SK-N-SH (cell line): Measurements from ENCODE around the gene PCYT2. TPM values are rescaled to one million over a fixed set of nuclear protein-coding genes. Genes with fewer than 3 reads are reported as not detected.

Experiments used
- CTCF ChIA-PET: fragments of 300-600, 350-600 bp; formaldehyde crosslinking; extraction: SDS; loops from one replicate; lab custom pipeline; 2021; lab: Yijun Ruan, JAX
- POLR2A ChIA-PET: fragments of 350-600 bp; sonication (Branson Sonifier 250); formaldehyde crosslinking; extraction: SDS; loops from one replicate; lab custom pipeline; 2020; ENCODE audit warnings: antibody characterized with exemption, inconsistent platforms; lab: Yijun Ruan, JAX
- DNase-seq: peaks from one replicate; pipeline ENCODE4 v3.0.0; 2012
- H2AFZ ChIP-seq: fragments of 200-600 bp; sonication (generic); 2 replicates; pipeline ENCODE4 v1.8.1; 2016; ENCODE audit warnings: antibody characterized with exemption, mild to moderate bottlenecking, low read depth
- H3F3A ChIP-seq: fragments of 200-600 bp; sonication (generic); replicated peaks from 2 replicates; pipeline ENCODE3; 2016; ENCODE audit warnings: antibody characterized with exemption, mild to moderate bottlenecking; ENCODE audit not compliant: insufficient read depth
- H3K27ac ChIP-seq, 2 experiments: fragments of 200-500 bp in 1 of 2; fragments of 200-600 bp in 1 of 2; sonication (Bioruptor generic) in 1 of 2; sonication (generic), shearing (Covaris generic) in 1 of 2; 2 replicates each; pipeline versions ENCODE4 v1.5.1 to v1.6.1; 2014 to 2016; ENCODE audit warnings: low read depth in 2 of 2, inconsistent platforms in 1 of 2, low read length in 1 of 2, mild to moderate bottlenecking in 1 of 2, mixed read lengths in 1 of 2
- H3K27me3 ChIP-seq: fragments of 200-600 bp; sonication (generic), shearing (Covaris generic); 2 replicates; pipeline ENCODE4 v1.6.1; 2016; ENCODE audit warnings: mixed run types; ENCODE audit not compliant: insufficient read depth
- H3K36me3 ChIP-seq, 2 experiments: fragments of 200-500 bp in 1 of 2; fragments of 200-600 bp in 1 of 2; sonication (Bioruptor generic) in 1 of 2; sonication (generic) in 1 of 2; replicated peaks in 1 of 2; 2 replicates each; pipeline versions ENCODE3 to v1.5.1; 2014 to 2016; ENCODE audit warnings: low read length in 1 of 2, mild to moderate bottlenecking in 1 of 2; ENCODE audit not compliant: insufficient read depth in 2 of 2, control insufficient read depth in 1 of 2
- H3K4me1 ChIP-seq, 2 experiments: fragments of 200-500 bp in 1 of 2; fragments of 200-600 bp in 1 of 2; sonication (Bioruptor generic) in 1 of 2; sonication (generic), shearing (Covaris generic) in 1 of 2; 2 replicates each; pipeline versions ENCODE4 v1.5.1 to v1.6.1; 2014 to 2016; ENCODE audit warnings: low read depth in 1 of 2, low read length in 1 of 2, mixed run types in 1 of 2; ENCODE audit not compliant: insufficient read depth in 2 of 2, control insufficient read depth in 1 of 2
- H3K4me2 ChIP-seq: fragments of 200-600 bp; sonication (generic), shearing (Covaris generic); 2 replicates; pipeline ENCODE4 v1.6.1; 2017; ENCODE audit warnings: mixed run types
- H3K4me3 ChIP-seq, 2 experiments: fragments of 200-500 bp in 1 of 2; fragments of 200-600 bp in 1 of 2; sonication (Bioruptor generic) in 1 of 2; sonication (generic), shearing (Covaris generic) in 1 of 2; 2 replicates each; pipeline versions ENCODE4 v1.5.1 to v1.8.1; 2014 to 2016; ENCODE audit warnings: low read depth in 2 of 2, inconsistent platforms in 1 of 2, low read length in 1 of 2, mild to moderate bottlenecking in 1 of 2, mixed read lengths in 1 of 2, moderate library complexity in 1 of 2
- H3K79me2 ChIP-seq: fragments of 200-600 bp; sonication (generic); 2 replicates; pipeline ENCODE4 v1.8.1; 2017; ENCODE audit warnings: mild to moderate bottlenecking; ENCODE audit not compliant: insufficient read depth
- H3K9ac ChIP-seq: fragments of 200-600 bp; sonication (generic); 2 replicates; pipeline ENCODE4 v1.6.1; 2017; ENCODE audit warnings: mixed run types
- H3K9me2 ChIP-seq: fragments of 200-600 bp; sonication (generic); 2 replicates; pipeline ENCODE4 v1.6.1; 2017; ENCODE audit warnings: mixed run types
- H3K9me3 ChIP-seq: fragments of 200-600 bp; sonication (generic); 2 replicates; pipeline ENCODE4 v1.6.1; 2017; ENCODE audit warnings: mixed run types, mild to moderate bottlenecking, moderate library complexity
- H4K20me1 ChIP-seq: fragments of 200-600 bp; sonication (generic); 2 replicates; pipeline ENCODE4 v1.6.1; 2017; ENCODE audit warnings: mild to moderate bottlenecking, mixed run types; ENCODE audit not compliant: insufficient read depth
- CHD2 ChIP-seq: fragments of 150-350 bp; IDR thresholded peaks from 2 replicates; pipeline ENCODE4 v1.6.1; 2018; ENCODE audit warnings: low read length; ENCODE audit not compliant: partially characterized antibody
- ELF1 ChIP-seq: IDR thresholded peaks from 2 replicates; pipeline ENCODE4 v1.4.0; 2012
- EZH2phosphoT487 ChIP-seq: fragments of 200-600 bp; sonication (generic); IDR thresholded peaks from 2 replicates; pipeline ENCODE4 v1.6.1; 2017; ENCODE audit warnings: low read depth, mixed run types, mild to moderate bottlenecking, antibody characterized with exemption, moderate library complexity, borderline replicate concordance
- FOSL2 ChIP-seq: IDR thresholded peaks from 2 replicates; pipeline ENCODE4 v1.4.0; 2012; ENCODE audit warnings: low read depth, mild to moderate bottlenecking, moderate library complexity, borderline replicate concordance
- FOXJ3 ChIP-seq: sonication (generic); formaldehyde crosslinking; IDR thresholded peaks from 2 replicates; pipeline ENCODE4 v1.5.1; 2020; ENCODE audit warnings: mild to moderate bottlenecking, missing genetic modification reagents
- GABPA ChIP-seq: IDR thresholded peaks from 2 replicates; pipeline ENCODE4 v1.4.0; 2012; ENCODE audit warnings: low read depth, mild to moderate bottlenecking
- GATA2 ChIP-seq: sonication (generic); formaldehyde crosslinking; IDR thresholded peaks from 2 replicates; pipeline ENCODE4 v1.5.0; 2020; ENCODE audit warnings: mild to moderate bottlenecking, missing genetic modification reagents
- MAX ChIP-seq: IDR thresholded peaks from 2 replicates; pipeline ENCODE4 v1.4.0; 2012; ENCODE audit warnings: low read depth
- MXI1 ChIP-seq: IDR thresholded peaks from 2 replicates; pipeline ENCODE4 v1.6.1; 2012; ENCODE audit warnings: mild to moderate bottlenecking, low read depth, low read length, improper control_type of control experiment
- REST ChIP-seq: IDR thresholded peaks from 2 replicates; pipeline ENCODE4 v1.6.1; 2012; ENCODE audit warnings: mild to moderate bottlenecking, low read depth, low read length, moderate library complexity
- RFX5 ChIP-seq: IDR thresholded peaks from 2 replicates; pipeline ENCODE4 v1.6.1; 2012; ENCODE audit warnings: mild to moderate bottlenecking, improper control_type of control experiment, low read length
- RXRA ChIP-seq: IDR thresholded peaks from 2 replicates; pipeline ENCODE4 v1.4.0; 2012; ENCODE audit warnings: low read depth, mild to moderate bottlenecking, borderline replicate concordance
- SIN3A ChIP-seq: IDR thresholded peaks from 2 replicates; pipeline ENCODE4 v1.6.1; 2012; ENCODE audit warnings: low read depth, mild to moderate bottlenecking, low read length, moderate library complexity, borderline replicate concordance
- SMC3 ChIP-seq: IDR thresholded peaks from 2 replicates; pipeline ENCODE4 v1.6.1; 2012; ENCODE audit warnings: low read depth, low read length, improper control_type of control experiment
- TAF1 ChIP-seq: IDR thresholded peaks from 2 replicates; pipeline ENCODE4 v1.6.1; 2012; ENCODE audit warnings: low read depth, mild to moderate bottlenecking, low read length, moderate library complexity, borderline replicate concordance
- USF1 ChIP-seq: IDR thresholded peaks from 2 replicates; pipeline ENCODE4 v1.4.0; 2012; ENCODE audit warnings: low read depth, borderline replicate concordance
- YY1 ChIP-seq: IDR thresholded peaks from 2 replicates; pipeline ENCODE4 v1.4.0; 2012; ENCODE audit warnings: low read depth, mild to moderate bottlenecking
- ZBTB33 ChIP-seq: IDR thresholded peaks from 2 replicates; pipeline ENCODE4 v1.4.0; 2012; ENCODE audit warnings: low read depth, borderline replicate concordance
- WGBS: methylation state at CpG from one replicate; pipeline ENCODE4 v1.1.6; 2017; ENCODE audit warnings: low lambda C conversion rate; 5-methylcytosine and 5-hydroxymethylcytosine counted together
- polyA plus RNA-seq, 3 experiments: library from polyadenylated mRNA; depleted of rRNA; stranded (reverse); fragments of >200 nt; gene quantifications; 2 replicates each; pipeline ENCODE4 v1.2.3, GENCODE V29; 2012

PCYT2 gene
- polyA plus RNA-seq, 1 of the 3 experiments (the other 2 are of a cell fraction): 46.2 TPM

GRCh38 chr17:81860756-81861568 lies 50.2 kb downstream of the PCYT2 start (continued):
- 0 out of 2 replicates have a peak, but pooled peaks have one; percentile 48 for TF ChIP-seq REST
- TF ChIP-seq, all 33 proteins: peak for 15

- CTCF ChIA-PET: interaction anchor here (0.7 to 2.0 kb wide), 10 partner anchors 9 to 127 kb away, joined by 3 to 13 read pairs (median 4); partner anchors contain the start of genes ARHGDIA and SIRT7
- Histone ChIP-seq H3K27me3 (no peaks in the 10 kb centered on the region), H3K27ac (peak within 1 kb of the TSS; percentile 90 to 92), H3K9me3 (no peaks in the 10 kb centered on the region), H3K9me2 (no peaks in the 10 kb centered on the region), H3K4me1 (peaks cover 28 to 33% of the 10 kb centered on the region in 2 experiments), H3K4me3 (peak within 1 kb of the TSS; percentile 77 to 95), H3K36me3 (peaks cover 31 to 62% of the 10 kb centered on the region in 2 experiments), H2AFZ (peak within 1 kb of the TSS; percentile 52; the same call in 1 of the 2 replicates), H4K20me1 (peaks cover 58% of the 10 kb centered on the region), H3K4me2 (peak within 1 kb of the TSS; percentile 99), H3K9ac (peak within 1 kb of the TSS; percentile 98), H3F3A (peaks cover 20% of the 10 kb centered on the region), H3K79me2 (peaks cover 94% of the 10 kb centered on the region)
- WGBS: 0% methylated on average over 29 of the region's 95 CpGs
- POLR2A ChIA-PET: interaction anchor here (0.6 to 2.3 kb wide), 7 partner anchors 10 to 157 kb away, joined by 3 to 16 read pairs (median 4); partner anchors contain the start of genes ALYREF, ANAPC11, ARHGDIA and MCRIP1
- peak; percentile 100 for DNase-seq
- no peak for TF ChIP-seq ZBTB33
- TF ChIP-seq MXI1: peak; percentile 41; the same call in 1 of the 2 replicates
- TF ChIP-seq RXRA: no peak
- TF ChIP-seq EZH2phosphoT487: no peak
- TF ChIP-seq GABPA: no peak
- TF ChIP-seq SIN3A: 0 out of 2 replicates have a peak, but pooled peaks have one; percentile 45
- no peak for TF ChIP-seq MAX
- no peak for TF ChIP-seq RFX5
- no peak for TF ChIP-seq FOSL2
- no peak for TF ChIP-seq CHD2
- no peak; the same call in 1 of the 2 replicates for TF ChIP-seq SMC3
- no peak for TF ChIP-seq GATA2 (CRISPR knock-in tag)
- TF ChIP-seq USF1: no peak
- peak; percentile 42 for TF ChIP-seq ELF1
- no peak for TF ChIP-seq YY1
- no peak for TF ChIP-seq FOXJ3 (CRISPR knock-in tag)
- peak; percentile 76 for TF ChIP-seq TAF1
These were observed 51.1 kb downstream of the PCYT2 start, which contains the start of gene P4HB for GRCh38 chr17:81859906-81860755. P4HB (minus strand) TSS chr17:81860535; CDS start chr17:81860471, 64 bp downstream.
